Spleen (tissue), 11 donors: ENCODE data around the gene WFDC2. TPM values are rescaled to one million over a fixed set of nuclear protein-coding genes. Genes with fewer than 3 reads are reported as not detected.

Source experiments
- DNase-seq: peaks from one replicate; pipeline ENCODE4 v3.0.0-alpha.2; 2020
- H3K27ac ChIP-seq, 8 donors: fragments of 200-600 bp; sonication (generic) in 7 of 8; 1 replicate in 4 of 8; 2 replicates in 4 of 8; pipeline versions ENCODE4 v1.5.0 to v1.8.0; 2016 to 2021; ENCODE audit warnings: inconsistent platforms in 4 of 8, mild to moderate bottlenecking in 4 of 8, moderate library complexity in 1 of 8
- H3K27me3 ChIP-seq, 7 donors: fragments of 200-600 bp; sonication (generic) in 6 of 7; replicated peaks in 1 of 7; 1 replicate in 4 of 7; 2 replicates in 3 of 7; pipeline versions ENCODE4 v1.5.0 to v1.8.0; 2016 to 2021; ENCODE audit warnings: inconsistent platforms in 3 of 7, mild to moderate bottlenecking in 1 of 7
- H3K36me3 ChIP-seq, 6 donors: fragments of 200-600 bp; sonication (generic) in 5 of 6; 1 replicate in 4 of 6; 2 replicates in 2 of 6; pipeline versions ENCODE4 v1.5.0 to v1.8.0; 2016 to 2021; ENCODE audit warnings: inconsistent platforms in 2 of 6
- H3K4me1 ChIP-seq, 6 donors: fragments of 200-600 bp; sonication (generic) in 5 of 6; 1 replicate in 3 of 6; 2 replicates in 3 of 6; pipeline versions ENCODE4 v1.5.0 to v1.8.0; 2016 to 2021; ENCODE audit warnings: inconsistent platforms in 3 of 6
- H3K4me3 ChIP-seq, 8 donors: fragments of 200-600 bp; sonication (generic) in 7 of 8; 1 replicate in 4 of 8; 2 replicates in 4 of 8; pipeline versions ENCODE4 v1.5.0 to v1.8.0; 2016 to 2021; ENCODE audit warnings: inconsistent platforms in 4 of 8, mild to moderate bottlenecking in 4 of 8, moderate library complexity in 2 of 8
- H3K9me3 ChIP-seq, 8 donors: fragments of 200-600 bp; sonication (generic) in 7 of 8; 1 replicate in 4 of 8; 2 replicates in 4 of 8; pipeline versions ENCODE4 v1.5.0 to v1.8.0; 2016 to 2021; ENCODE audit warnings: inconsistent platforms in 4 of 8
- POLR2A ChIP-seq, 3 donors: fragments of 450-650 bp; IDR thresholded peaks; one replicate each; pipeline ENCODE4 v1.5.1; 2017; ENCODE audit warnings: antibody characterized with exemption in 3 of 3, mild to moderate bottlenecking in 1 of 3
- POLR2AphosphoS5 ChIP-seq, 3 donors: sonication (generic); formaldehyde crosslinking; IDR thresholded peaks; one replicate each; pipeline ENCODE4 v1.5.1; 2017; ENCODE audit warnings: antibody characterized with exemption in 3 of 3
- WGBS, 5 donors: extraction: QIAGEN DNeasy Blood & Tissue Kit in 3 of 5; methylation state at CpG; one replicate each; pipeline versions ENCODE4 v1.1.5 to v1.1.7; 2013 to 2018; 5-methylcytosine and 5-hydroxymethylcytosine counted together
- intact Hi-C: fragments of 100-400 bp; cut with DNase I; formaldehyde crosslinking; loops from one replicate; pipeline ENCODE4 v1.15.0; 2023; ENCODE audit warnings: low total_unique reads
- polyA plus RNA-seq, 3 donors: library from polyadenylated mRNA; stranded (reverse); fragments of 200-250 nt; gene quantifications; one replicate each; pipeline ENCODE4 v1.2.1, GENCODE V29; 2013
- total RNA-seq, 7 donors: library from RNA; depleted of rRNA in 3 of 7; stranded (reverse); fragments of >200 nt in 3 of 7; fragmentation: NEBNext Ultra II Directional in 4 of 7; extraction: Animal tissue kit (Norgen Biotek cat#: 25700) in 4 of 7; gene quantifications; one replicate each; pipeline versions ENCODE4 v1.1.0 to v1.2.1, GENCODE V29; 2016 to 2021
- TF ChIP-seq, protein P1 (sequence below), 11 experiments: fragments of 200-600 bp in 7 of 11; fragments of 450-650 bp in 4 of 11; sonication (generic) in 4 of 11; IDR thresholded peaks in 8 of 11; conservative IDR thresholded peaks in 3 of 11; 1 replicate in 7 of 11; 2 replicates in 4 of 11; pipeline versions ENCODE4 v1.4.0 to v1.8.0; 2016 to 2021; ENCODE audit warnings: antibody characterized with exemption in 11 of 11, inconsistent platforms in 4 of 11, mild to moderate bottlenecking in 1 of 11
- donor health status: healthy with polysubstance abuse.
- donor health status: DM: no; HTN: no; CAD: no; lungs with moderate emphysema.
- donor health status: DM: no; HTN: no; CAD: no.
- donor health status: Bipolar disorder and iron deficiency.
- donor health status: healthy.
- donor health status: DM: no; HTN: no; CAD: no.
- donor health status: DM: yes; HTN: yes; CAD: no.

Gene WFDC2
- total and polyA plus RNA-seq, 10 donors: 0.35 to 1.5 (median 0.74) TPM; not detected in 5

DNA sequence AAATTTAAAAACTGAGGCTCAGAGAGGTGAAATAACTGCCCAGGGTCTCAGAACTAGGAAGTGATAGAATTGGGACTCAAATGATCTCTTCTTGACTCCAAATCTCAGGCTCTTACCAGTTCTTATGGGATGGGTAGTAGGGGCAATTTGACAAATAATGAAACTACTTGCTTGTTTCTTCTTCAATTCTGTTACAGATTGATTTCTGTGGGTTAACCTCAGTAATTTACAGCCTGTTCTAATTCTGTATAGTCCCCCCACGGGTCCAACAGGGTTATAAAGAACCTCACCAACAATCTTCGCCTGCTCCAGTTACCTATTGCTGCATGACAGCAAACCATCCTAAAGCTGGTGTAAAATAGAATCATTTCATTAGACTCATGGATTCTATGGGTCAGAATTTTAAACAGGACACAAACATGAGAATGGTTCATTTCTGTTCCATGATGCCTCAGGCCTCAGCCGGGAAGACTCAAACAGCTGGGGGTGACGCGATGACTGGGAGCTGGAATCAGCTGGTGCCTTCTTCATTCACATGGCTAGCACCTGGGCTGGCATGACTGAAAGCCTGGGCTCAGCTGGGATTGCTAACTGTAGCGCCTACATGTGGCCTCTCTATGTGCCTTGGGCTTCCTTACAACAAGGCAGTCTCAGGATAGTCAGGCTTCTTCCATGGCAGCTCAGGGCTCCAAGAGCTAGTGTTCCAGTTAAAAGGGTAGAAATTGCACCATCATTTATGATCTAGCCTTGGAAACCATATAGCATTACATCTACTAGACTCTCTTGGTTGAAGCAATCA, 6.6 kb upstream of the WFDC2 start:
- H3K36me3 ChIP-seq: no peaks in the 10 kb centered on the region
- no peaks in the 10 kb centered on the region for H3K4me1 ChIP-seq
- intact Hi-C loops: no loop called here
- WGBS, 5 donors: 82 to 86% (median 83%) methylated on average over 6 of the region's 6 CpGs
- TF ChIP-seq POLR2AphosphoS5 (IDR thresholded peaks at IDR 0.05) (no peak), POLR2A (IDR thresholded peaks at IDR 0.05) (no peak)
- TF ChIP-seq, protein P1, sequence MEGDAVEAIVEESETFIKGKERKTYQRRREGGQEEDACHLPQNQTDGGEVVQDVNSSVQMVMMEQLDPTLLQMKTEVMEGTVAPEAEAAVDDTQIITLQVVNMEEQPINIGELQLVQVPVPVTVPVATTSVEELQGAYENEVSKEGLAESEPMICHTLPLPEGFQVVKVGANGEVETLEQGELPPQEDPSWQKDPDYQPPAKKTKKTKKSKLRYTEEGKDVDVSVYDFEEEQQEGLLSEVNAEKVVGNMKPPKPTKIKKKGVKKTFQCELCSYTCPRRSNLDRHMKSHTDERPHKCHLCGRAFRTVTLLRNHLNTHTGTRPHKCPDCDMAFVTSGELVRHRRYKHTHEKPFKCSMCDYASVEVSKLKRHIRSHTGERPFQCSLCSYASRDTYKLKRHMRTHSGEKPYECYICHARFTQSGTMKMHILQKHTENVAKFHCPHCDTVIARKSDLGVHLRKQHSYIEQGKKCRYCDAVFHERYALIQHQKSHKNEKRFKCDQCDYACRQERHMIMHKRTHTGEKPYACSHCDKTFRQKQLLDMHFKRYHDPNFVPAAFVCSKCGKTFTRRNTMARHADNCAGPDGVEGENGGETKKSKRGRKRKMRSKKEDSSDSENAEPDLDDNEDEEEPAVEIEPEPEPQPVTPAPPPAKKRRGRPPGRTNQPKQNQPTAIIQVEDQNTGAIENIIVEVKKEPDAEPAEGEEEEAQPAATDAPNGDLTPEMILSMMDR (IDR thresholded peaks at IDR 0.05 in 8 of 11, conservative IDR thresholded peaks at IDR 0.05 in 3 of 11): no peak
- H3K9me3 ChIP-seq: no peaks in the 10 kb centered on the region
- no peak for DNase-seq
- H3K4me3 ChIP-seq: no peak overlapping the region
- peaks cover 0 to 29% (median 3%) of the 10 kb centered on the region in 7 donors for H3K27me3 ChIP-seq
- H3K27ac ChIP-seq: no peak overlapping the region

DNA sequence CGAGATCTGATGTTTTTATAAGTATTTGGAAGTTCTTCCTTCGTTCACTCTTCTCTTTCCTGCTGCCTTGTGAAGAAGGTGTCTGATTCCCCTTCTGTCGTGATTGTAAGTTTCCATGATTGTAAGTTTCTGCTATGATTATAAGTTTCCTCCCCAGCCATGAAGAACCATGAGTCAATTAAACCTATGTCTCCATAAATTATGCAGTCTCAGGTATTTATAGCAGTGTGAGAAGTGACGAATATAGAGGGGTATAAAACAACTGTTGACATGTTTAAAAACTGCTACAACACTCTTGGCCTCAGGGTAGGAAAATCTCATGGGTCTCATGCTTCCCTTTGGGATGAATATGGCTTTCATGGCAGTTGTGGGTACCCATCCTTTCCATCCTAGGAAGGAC, 5.8 kb upstream of the WFDC2 start:
- no peak overlapping the region for H3K27ac ChIP-seq
- H3K4me3 ChIP-seq: no peak overlapping the region
- no peak for DNase-seq
- H3K36me3 ChIP-seq: no peaks in the 10 kb centered on the region
- WGBS, 5 donors: 58 to 89% (median 65%) methylated on average over 4 of the region's 4 CpGs
- peaks cover 0 to 37% (median 4%) of the 10 kb centered on the region in 7 donors for H3K27me3 ChIP-seq
- intact Hi-C loops: no loop called here
- TF ChIP-seq POLR2A (IDR thresholded peaks at IDR 0.05) (no peak), POLR2AphosphoS5 (IDR thresholded peaks at IDR 0.05) (no peak)
- TF ChIP-seq, protein P1 (IDR thresholded peaks at IDR 0.05 in 8 of 11, conservative IDR thresholded peaks at IDR 0.05 in 3 of 11): no peak
- H3K9me3 ChIP-seq: no peaks in the 10 kb centered on the region
- H3K4me1 ChIP-seq: no peaks in the 10 kb centered on the region

DNA sequence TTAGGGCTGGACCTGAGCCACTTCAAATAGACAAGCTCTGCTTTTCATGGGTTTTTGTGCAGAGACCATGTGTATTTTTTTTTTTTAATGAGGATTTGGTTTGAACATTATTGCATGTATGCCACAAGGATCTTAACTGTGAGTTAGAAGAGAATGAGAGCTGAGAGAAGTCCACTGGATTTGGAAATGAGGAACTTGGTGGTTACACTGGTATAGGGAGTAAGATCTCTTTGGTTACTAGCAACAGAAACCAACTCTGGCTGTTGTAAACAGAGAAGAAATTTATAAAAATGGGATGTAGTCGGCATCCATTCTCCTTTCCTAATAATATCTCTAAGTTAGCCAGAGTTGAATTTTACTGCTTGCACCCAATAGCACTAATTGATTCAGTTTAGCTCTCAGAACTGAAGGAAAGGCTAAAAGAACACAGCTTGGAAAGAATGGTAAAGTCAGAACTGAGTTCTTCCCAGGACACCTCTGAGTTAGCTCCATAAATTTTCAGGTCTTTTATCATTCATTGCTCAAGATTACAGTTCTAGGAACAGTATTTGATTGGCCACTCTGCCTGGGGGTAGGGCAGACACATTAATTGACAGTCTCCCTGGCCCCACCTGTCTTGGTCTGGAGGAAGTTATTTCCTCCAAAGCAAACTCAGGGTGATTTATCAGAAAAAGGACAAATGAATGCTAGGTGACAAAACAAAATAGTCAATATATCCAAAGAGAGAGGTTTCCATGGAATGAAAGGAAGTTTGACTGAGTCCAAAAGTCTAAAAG, 3.9 kb upstream of the WFDC2 start:
- no peak overlapping the region for H3K27ac ChIP-seq
- H3K9me3 ChIP-seq: no peaks in the 10 kb centered on the region
- intact Hi-C loops: no loop called here
- WGBS, 5 donors: 17 to 33% (median 21%) methylated on average over 1 of the region's 1 CpG
- TF ChIP-seq, protein P1 (IDR thresholded peaks at IDR 0.05 in 8 of 11, conservative IDR thresholded peaks at IDR 0.05 in 3 of 11): no peak
- no peak for TF ChIP-seq POLR2A (IDR thresholded peaks at IDR 0.05)
- no peak for TF ChIP-seq POLR2AphosphoS5 (IDR thresholded peaks at IDR 0.05)
- DNase-seq: no peak
- peaks cover 6 to 57% (median 23%) of the 10 kb centered on the region in 7 donors for H3K27me3 ChIP-seq
- H3K36me3 ChIP-seq: no peaks in the 10 kb centered on the region
- no peak overlapping the region for H3K4me3 ChIP-seq
- H3K4me1 ChIP-seq: peaks cover 10 to 16% (median 14%) of the 10 kb centered on the region in 6 donors

DNA sequence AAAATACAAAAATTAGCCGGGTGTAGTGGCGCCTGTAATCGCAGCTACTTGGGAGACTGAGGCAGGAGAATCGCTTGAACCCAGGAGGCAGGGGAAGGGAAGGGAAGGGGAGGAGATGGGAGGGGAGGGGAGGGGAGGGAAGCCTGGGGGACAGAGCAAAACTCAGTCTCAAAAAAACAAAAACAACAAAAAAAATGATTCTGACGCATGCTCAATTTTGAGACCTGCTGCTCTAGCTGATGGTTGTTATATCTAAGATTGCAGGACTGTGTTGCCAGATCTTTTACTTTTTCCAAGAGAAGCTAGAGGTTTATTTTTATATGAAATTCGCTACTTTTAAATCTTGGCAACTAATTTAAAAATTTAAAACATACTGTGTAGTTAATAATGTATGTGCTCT, 2.4 kb upstream of the WFDC2 start:
- Histone ChIP-seq H3K4me1 (peaks cover 10 to 23% (median 19%) of the 10 kb centered on the region in 6 donors), H3K27me3 (peaks cover 6 to 68% (median 33%) of the 10 kb centered on the region in 7 donors), H3K9me3 (no peaks in the 10 kb centered on the region), H3K36me3 (no peaks in the 10 kb centered on the region), H3K27ac (no peak overlapping the region), H3K4me3 (no peak overlapping the region)
- intact Hi-C loops: no loop called here
- DNase-seq: no peak
- no peak for TF ChIP-seq POLR2A (IDR thresholded peaks at IDR 0.05)
- TF ChIP-seq, protein P1 (IDR thresholded peaks at IDR 0.05 in 8 of 11, conservative IDR thresholded peaks at IDR 0.05 in 3 of 11): no peak
- TF ChIP-seq POLR2AphosphoS5 (IDR thresholded peaks at IDR 0.05): no peak
- WGBS, 5 donors: 89 to 92% (median 90%) methylated on average over 6 of the region's 6 CpGs
